ENCODE results near the gene SMIM32.

DNA sequence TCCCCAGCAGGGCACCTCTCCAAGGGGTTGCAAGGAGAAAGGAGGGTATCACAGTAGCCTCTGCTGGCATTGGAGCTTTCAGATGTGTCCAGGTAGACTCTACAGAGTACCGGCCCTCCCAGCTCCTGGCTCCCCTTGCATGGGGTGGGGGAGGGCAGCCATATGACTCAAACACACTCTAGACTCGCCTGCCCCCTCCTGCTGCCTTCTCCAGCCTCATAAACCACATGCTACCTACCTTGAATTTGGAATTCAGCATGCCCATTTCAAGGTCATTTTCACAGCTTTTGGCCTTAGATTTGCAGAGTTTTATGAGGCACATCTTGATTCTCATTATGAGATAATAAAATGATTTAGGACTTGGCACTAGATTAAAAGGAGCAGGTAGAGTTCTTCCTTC, 32.8 kb upstream of the SMIM32 start:
- TF ChIP-seq TAF1 (IDR thresholded peaks at IDR 0.05; ENCODE audit: control insufficient read depth, extremely low read depth, insufficient read depth, low read length, severe bottlenecking) (no peak), NFYB (IDR thresholded peaks at IDR 0.05; ENCODE audit: extremely low read depth, insufficient read length) (no peak), ATF2 (CRISPR knock-in tag; IDR thresholded peaks at IDR 0.05) (no peak), UBTF (IDR thresholded peaks at IDR 0.05; ENCODE audit: borderline replicate concordance in 1 of 2, low read depth in 2 of 2, low read length in 2 of 2) (no peak)

Data from K562 (cell line).